HCT116 (cell line): ENCODE results near the gene NGEF. TPM values are rescaled to one million over a fixed set of nuclear protein-coding genes. Genes with fewer than 3 reads are reported as not detected.

Experiments
- ATAC-seq: fragments of 200-7000 bp; cut with Tn5 transposase; 2 replicates; pipeline ENCODE4 v1.9.1; 2020; ENCODE audit warnings: mild to moderate bottlenecking, moderate library complexity
- BruUV-seq: library from RNA; stranded (reverse); fragments of 400-500 nt; replicated peaks from 2 replicates; lab custom pipeline; 2021; lab: Mats Ljungman, UMichigan
- CTCF ChIA-PET: fragments of 300-600 bp; sonication (Branson Sonifier 250); formaldehyde crosslinking; loops from one replicate; lab custom pipeline; 2021; ENCODE audit warnings: antibody characterized with exemption; lab: Charles Lee
- POLR2A ChIA-PET: fragments of 300-600, 350-600 bp; sonication (Branson Sonifier 250); formaldehyde crosslinking; loops from one replicate; lab custom pipeline; 2021; ENCODE audit warnings: antibody characterized with exemption; lab: Charles Lee
- RAD21 ChIA-PET, 2 experiments: fragments of 300-600 bp; sonication (Branson Sonifier 250); formaldehyde crosslinking; loops; one replicate each; lab custom pipeline; 2023; ENCODE audit warnings: low total read pairs in 2 of 2; ENCODE audit not compliant: uncharacterized antibody in 2 of 2, unreplicated experiment in 2 of 2, low non-redundant PET in 1 of 2; lab: Charles Lee
- DNase-seq: peaks from one replicate; pipeline ENCODE4 v3.0.0-alpha.2; 2010; ENCODE audit warnings: low read depth, low spot score
- H2AFZ ChIP-seq: fragments of 200-600 bp; shearing (Covaris generic), sonication (generic); 2 replicates; pipeline ENCODE4 v1.6.1; 2017; ENCODE audit warnings: low read depth, mixed run types, mixed read lengths, antibody characterized with exemption, low read length; ENCODE audit not compliant: poor library complexity, severe bottlenecking
- H3K27ac ChIP-seq: 2 replicates; pipeline ENCODE4 v1.5.1; 2012; ENCODE audit warnings: low read depth, low read length
- H3K27me3 ChIP-seq: fragments of 200-600 bp; sonication (generic); 2 replicates; pipeline ENCODE4 v1.6.1; 2016; ENCODE audit warnings: mixed run types, low read length, mixed read lengths; ENCODE audit not compliant: insufficient read depth
- H3K36me3 ChIP-seq, 2 experiments: fragments of 200-500 bp in 1 of 2; fragments of 200-600 bp in 1 of 2; sonication (Bioruptor generic) in 1 of 2; sonication (generic) in 1 of 2; 2 replicates each; pipeline versions ENCODE4 v1.5.1 to v1.6.1; 2014 to 2016; ENCODE audit warnings: low read length in 2 of 2, inconsistent platforms in 1 of 2, mixed read lengths in 1 of 2, mixed run types in 1 of 2; ENCODE audit not compliant: insufficient read depth in 2 of 2, control insufficient read depth in 1 of 2
- H3K4me1 ChIP-seq, 2 experiments: fragments of 200-600 bp in 1 of 2; sonication (generic) in 1 of 2; 2 replicates each; pipeline versions ENCODE4 v1.5.1 to v1.6.1; 2012 to 2017; ENCODE audit warnings: low read length in 2 of 2, inconsistent platforms in 1 of 2, mild to moderate bottlenecking in 1 of 2, mixed read lengths in 1 of 2, mixed run types in 1 of 2, moderate library complexity in 1 of 2; ENCODE audit not compliant: insufficient read depth in 2 of 2, control insufficient read depth in 1 of 2
- H3K4me2 ChIP-seq: fragments of 200-600 bp; sonication (generic); 2 replicates; pipeline ENCODE4 v1.6.1; 2017; ENCODE audit warnings: mixed run types, low read length, mixed read lengths
- H3K4me3 ChIP-seq, 2 experiments: fragments of 200-600 bp in 1 of 2; sonication (generic) in 1 of 2; replicated peaks in 1 of 2; 2 replicates each; pipeline ENCODE4 v1.5.1; 2011 to 2016; ENCODE audit warnings: low read length in 2 of 2, control low read depth in 1 of 2, low read depth in 1 of 2, mild to moderate bottlenecking in 1 of 2, mixed read lengths in 1 of 2, mixed run types in 1 of 2
- H3K79me2 ChIP-seq: fragments of 200-600 bp; sonication (generic); 2 replicates; pipeline ENCODE4 v1.6.1; 2017; ENCODE audit warnings: mild to moderate bottlenecking, mixed run types, low read length, moderate library complexity, mixed read lengths; ENCODE audit not compliant: insufficient read depth
- H3K9ac ChIP-seq: fragments of 200-600 bp; sonication (generic); 2 replicates; pipeline ENCODE4 v1.6.1; 2016; ENCODE audit warnings: low read length, mixed read lengths
- H3K9me2 ChIP-seq: fragments of 200-600 bp; sonication (generic), shearing (Covaris generic); 2 replicates; pipeline ENCODE4 v1.6.1; 2017; ENCODE audit warnings: mixed run types, mild to moderate bottlenecking, moderate library complexity; ENCODE audit not compliant: insufficient read depth
- H3K9me3 ChIP-seq, 2 experiments: fragments of 200-500 bp in 1 of 2; fragments of 200-600 bp in 1 of 2; sonication (Bioruptor generic) in 1 of 2; sonication (generic) in 1 of 2; 2 replicates each; pipeline ENCODE4 v1.6.1; 2014 to 2017; ENCODE audit warnings: low read length in 2 of 2, mixed read lengths in 2 of 2, inconsistent platforms in 1 of 2, low read depth in 1 of 2, mild to moderate bottlenecking in 1 of 2, mixed run types in 1 of 2, moderate library complexity in 1 of 2; ENCODE audit not compliant: control insufficient read depth in 1 of 2, insufficient read depth in 1 of 2
- H4K20me1 ChIP-seq: fragments of 200-600 bp; sonication (generic), shearing (Covaris generic); 2 replicates; pipeline ENCODE4 v1.6.1; 2017; ENCODE audit warnings: mixed run types, mild to moderate bottlenecking, moderate library complexity; ENCODE audit not compliant: insufficient read depth
- CBX3 ChIP-seq: IDR thresholded peaks from 2 replicates; pipeline ENCODE4 v1.6.1; 2012; ENCODE audit warnings: low read depth
- CEBPB ChIP-seq: IDR thresholded peaks from 2 replicates; pipeline ENCODE4 v1.6.1; 2012; ENCODE audit warnings: low read depth
- EGR1 ChIP-seq: IDR thresholded peaks from 2 replicates; pipeline ENCODE4 v1.6.1; 2012; ENCODE audit warnings: low read depth
- ELF1 ChIP-seq: IDR thresholded peaks from 2 replicates; pipeline ENCODE4 v1.6.1; 2012; ENCODE audit warnings: low read depth, borderline replicate concordance
- EZH2 ChIP-seq: fragments of 200-600 bp; sonication (generic); IDR thresholded peaks from 2 replicates; pipeline ENCODE4 v1.6.1; 2017; ENCODE audit warnings: antibody characterized with exemption, mixed run types
- FOSL1 ChIP-seq: IDR thresholded peaks from 2 replicates; pipeline ENCODE4 v1.6.1; 2012; ENCODE audit warnings: low read depth
- JUND ChIP-seq: IDR thresholded peaks from 2 replicates; pipeline ENCODE4 v1.6.1; 2012
- POLR2A ChIP-seq: IDR thresholded peaks from 2 replicates; pipeline ENCODE4 v1.7.0; 2011; ENCODE audit warnings: borderline replicate concordance; ENCODE audit not compliant: insufficient read depth, insufficient read length; ENCODE audit errors: extremely low read depth
- POLR2AphosphoS5 ChIP-seq: IDR thresholded peaks from 2 replicates; pipeline ENCODE4 v1.6.1; 2011; ENCODE audit warnings: mild to moderate bottlenecking, low read depth, low read length, moderate library complexity
- RAD21 ChIP-seq: IDR thresholded peaks from 2 replicates; pipeline ENCODE4 v1.6.1; 2012; ENCODE audit warnings: low read depth, mild to moderate bottlenecking
- REST ChIP-seq: IDR thresholded peaks from 2 replicates; pipeline ENCODE4 v1.6.1; 2012; ENCODE audit warnings: low read depth
- SIN3A ChIP-seq: IDR thresholded peaks from 2 replicates; pipeline ENCODE4 v1.6.1; 2012; ENCODE audit warnings: low read depth
- SP1 ChIP-seq: IDR thresholded peaks from 2 replicates; pipeline ENCODE4 v1.6.1; 2012; ENCODE audit warnings: low read depth
- SRF ChIP-seq: IDR thresholded peaks from 2 replicates; pipeline ENCODE4 v1.6.1; 2012; ENCODE audit warnings: low read depth
- TCF7L2 ChIP-seq: IDR thresholded peaks from 2 replicates; pipeline ENCODE4 v1.7.0; 2011; ENCODE audit warnings: borderline replicate concordance, inconsistent platforms; ENCODE audit not compliant: insufficient read depth, insufficient read length; ENCODE audit errors: extremely low read depth
- ZFX ChIP-seq: fragments of 450-650 bp; IDR thresholded peaks from 2 replicates; pipeline ENCODE4 v1.6.1; 2017
- ZNF274 ChIP-seq: fragments of 200-500 bp; sonication (Bioruptor generic); IDR thresholded peaks from 2 replicates; pipeline ENCODE4 v1.6.1; 2014; ENCODE audit warnings: mild to moderate bottlenecking, low read depth, low read length, inconsistent platforms
- intact Hi-C: fragments of 100-400 bp; cut with micrococcal nuclease; formaldehyde crosslinking; loops from 2 replicates; pipeline ENCODE4 v1.10.0; 2022
- total RNA-seq: library from RNA; stranded (reverse); gene quantifications from one replicate; pipeline ENCODE4 v1.2.1, GENCODE V29; 2021; ENCODE audit not compliant: unreplicated experiment
- TF ChIP-seq, protein P1 (sequence below), 3 experiments: fragments of 200-600 bp in 1 of 3; sonication (generic) in 1 of 3; IDR thresholded peaks in 2 of 3; conservative IDR thresholded peaks in 1 of 3; 2 replicates each; pipeline ENCODE4 v1.5.1; 2012 to 2017; ENCODE audit warnings: low read depth in 2 of 3, low read length in 2 of 3, antibody characterized with exemption in 1 of 3, borderline replicate concordance in 1 of 3, control low read depth in 1 of 3, mild to moderate bottlenecking in 1 of 3, mixed read lengths in 1 of 3, mixed run types in 1 of 3, moderate library complexity in 1 of 3; ENCODE audit not compliant: insufficient read depth in 1 of 3

The NGEF gene
- total RNA-seq, 1 experiment from 2014 or later, result 12.6 TPM

DNA sequence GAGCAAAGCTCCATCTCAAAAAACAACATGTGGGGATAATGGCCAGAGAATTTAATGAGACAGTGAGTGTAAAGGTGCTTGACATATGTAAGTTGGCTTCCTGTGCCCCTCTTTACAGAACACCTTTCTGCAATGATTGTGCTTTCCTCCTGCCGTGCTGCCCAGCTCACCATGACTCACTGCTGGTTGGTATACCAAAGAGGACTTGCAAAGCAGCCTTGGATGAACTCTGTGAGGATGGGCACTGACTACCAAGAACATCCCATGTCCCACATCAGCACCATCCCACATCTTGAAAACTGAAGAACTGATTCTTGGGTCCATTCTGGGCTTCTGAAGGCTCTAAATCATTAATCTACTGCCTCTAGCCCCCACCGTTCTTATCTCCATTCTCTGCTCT lies 52.2 kb downstream of the NGEF start:
- Histone ChIP-seq H3K36me3 (no peaks in the 10 kb centered on the region), H3K4me3 (no peak overlapping the region)
- intact Hi-C loops, result no loop called here
- TF ChIP-seq FOSL1 (peak; percentile 40; the same call in 1 of the 2 replicates), JUND (no peak), ZNF274 (no peak), ELF1 (no peak), REST (no peak), EGR1 (no peak), RAD21 (no peak), POLR2A (no peak), SRF (no peak), CBX3 (peak; percentile 50; the same call in 1 of the 2 replicates), CEBPB (no peak), SP1 (no peak), ZFX (no peak), TCF7L2 (no peak), EZH2 (no peak), SIN3A (no peak), POLR2AphosphoS5 (no peak)
- TF ChIP-seq, protein P1, sequence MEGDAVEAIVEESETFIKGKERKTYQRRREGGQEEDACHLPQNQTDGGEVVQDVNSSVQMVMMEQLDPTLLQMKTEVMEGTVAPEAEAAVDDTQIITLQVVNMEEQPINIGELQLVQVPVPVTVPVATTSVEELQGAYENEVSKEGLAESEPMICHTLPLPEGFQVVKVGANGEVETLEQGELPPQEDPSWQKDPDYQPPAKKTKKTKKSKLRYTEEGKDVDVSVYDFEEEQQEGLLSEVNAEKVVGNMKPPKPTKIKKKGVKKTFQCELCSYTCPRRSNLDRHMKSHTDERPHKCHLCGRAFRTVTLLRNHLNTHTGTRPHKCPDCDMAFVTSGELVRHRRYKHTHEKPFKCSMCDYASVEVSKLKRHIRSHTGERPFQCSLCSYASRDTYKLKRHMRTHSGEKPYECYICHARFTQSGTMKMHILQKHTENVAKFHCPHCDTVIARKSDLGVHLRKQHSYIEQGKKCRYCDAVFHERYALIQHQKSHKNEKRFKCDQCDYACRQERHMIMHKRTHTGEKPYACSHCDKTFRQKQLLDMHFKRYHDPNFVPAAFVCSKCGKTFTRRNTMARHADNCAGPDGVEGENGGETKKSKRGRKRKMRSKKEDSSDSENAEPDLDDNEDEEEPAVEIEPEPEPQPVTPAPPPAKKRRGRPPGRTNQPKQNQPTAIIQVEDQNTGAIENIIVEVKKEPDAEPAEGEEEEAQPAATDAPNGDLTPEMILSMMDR (IDR thresholded peaks at IDR 0.05 in 2 of 3, conservative IDR thresholded peaks at IDR 0.05 in 1 of 3; ENCODE audit: borderline replicate concordance in 1 of 3, insufficient read depth in 1 of 3, low read depth in 2 of 3, low read length in 2 of 3), result no peak
- TF ChIP-seq, all 23 proteins: peak for 2
- no peak overlapping the region for H2AFZ ChIP-seq
- DNase-seq, result no peak
- no peak overlapping the region for H3K27ac ChIP-seq
- ATAC-seq, result peak; percentile 58
- ChIA-PET POLR2A (no interaction called here), CTCF (no interaction called here), RAD21 (no interaction called here)
- peaks cover 0 to 11% of the 10 kb centered on the region in 2 experiments; a peak in 2 of 4 replicates for H3K4me1 ChIP-seq
- H3K9me2 ChIP-seq, result no peaks in the 10 kb centered on the region
- H3K79me2 ChIP-seq, result no peaks in the 10 kb centered on the region
- BruUV-seq, result no TSS peak
- H4K20me1 ChIP-seq, result no peaks in the 10 kb centered on the region
- H3K4me2 ChIP-seq, result peak overlapping the region; percentile 41
- no peak overlapping the region for H3K9ac ChIP-seq
- H3K9me3 ChIP-seq, result peaks cover 0 to 3% of the 10 kb centered on the region in 2 experiments; a peak in 2 of 4 replicates
- H3K27me3 ChIP-seq, result no peaks in the 10 kb centered on the region
